GM12865 (cell line): ENCODE measurements around the gene RIOK3.

Source experiments
- DNase-seq: peaks from one replicate; pipeline ENCODE4 v3.0.0; 2010; ENCODE audit warnings: low read depth
- H3K4me3 ChIP-seq: 2 replicates; pipeline ENCODE4 v1.5.1; 2011; ENCODE audit warnings: mild to moderate bottlenecking, low read depth, low read length, control low read depth
- TF ChIP-seq, protein P1 (sequence below): IDR thresholded peaks from 2 replicates; pipeline ENCODE4 v1.5.1; 2011; ENCODE audit warnings: low read length, control low read depth, low read depth, inconsistent platforms; ENCODE audit not compliant: insufficient read depth; ENCODE audit errors: missing control alignments

RIOK3 gene, protein sequence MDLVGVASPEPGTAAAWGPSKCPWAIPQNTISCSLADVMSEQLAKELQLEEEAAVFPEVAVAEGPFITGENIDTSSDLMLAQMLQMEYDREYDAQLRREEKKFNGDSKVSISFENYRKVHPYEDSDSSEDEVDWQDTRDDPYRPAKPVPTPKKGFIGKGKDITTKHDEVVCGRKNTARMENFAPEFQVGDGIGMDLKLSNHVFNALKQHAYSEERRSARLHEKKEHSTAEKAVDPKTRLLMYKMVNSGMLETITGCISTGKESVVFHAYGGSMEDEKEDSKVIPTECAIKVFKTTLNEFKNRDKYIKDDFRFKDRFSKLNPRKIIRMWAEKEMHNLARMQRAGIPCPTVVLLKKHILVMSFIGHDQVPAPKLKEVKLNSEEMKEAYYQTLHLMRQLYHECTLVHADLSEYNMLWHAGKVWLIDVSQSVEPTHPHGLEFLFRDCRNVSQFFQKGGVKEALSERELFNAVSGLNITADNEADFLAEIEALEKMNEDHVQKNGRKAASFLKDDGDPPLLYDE

DNA sequence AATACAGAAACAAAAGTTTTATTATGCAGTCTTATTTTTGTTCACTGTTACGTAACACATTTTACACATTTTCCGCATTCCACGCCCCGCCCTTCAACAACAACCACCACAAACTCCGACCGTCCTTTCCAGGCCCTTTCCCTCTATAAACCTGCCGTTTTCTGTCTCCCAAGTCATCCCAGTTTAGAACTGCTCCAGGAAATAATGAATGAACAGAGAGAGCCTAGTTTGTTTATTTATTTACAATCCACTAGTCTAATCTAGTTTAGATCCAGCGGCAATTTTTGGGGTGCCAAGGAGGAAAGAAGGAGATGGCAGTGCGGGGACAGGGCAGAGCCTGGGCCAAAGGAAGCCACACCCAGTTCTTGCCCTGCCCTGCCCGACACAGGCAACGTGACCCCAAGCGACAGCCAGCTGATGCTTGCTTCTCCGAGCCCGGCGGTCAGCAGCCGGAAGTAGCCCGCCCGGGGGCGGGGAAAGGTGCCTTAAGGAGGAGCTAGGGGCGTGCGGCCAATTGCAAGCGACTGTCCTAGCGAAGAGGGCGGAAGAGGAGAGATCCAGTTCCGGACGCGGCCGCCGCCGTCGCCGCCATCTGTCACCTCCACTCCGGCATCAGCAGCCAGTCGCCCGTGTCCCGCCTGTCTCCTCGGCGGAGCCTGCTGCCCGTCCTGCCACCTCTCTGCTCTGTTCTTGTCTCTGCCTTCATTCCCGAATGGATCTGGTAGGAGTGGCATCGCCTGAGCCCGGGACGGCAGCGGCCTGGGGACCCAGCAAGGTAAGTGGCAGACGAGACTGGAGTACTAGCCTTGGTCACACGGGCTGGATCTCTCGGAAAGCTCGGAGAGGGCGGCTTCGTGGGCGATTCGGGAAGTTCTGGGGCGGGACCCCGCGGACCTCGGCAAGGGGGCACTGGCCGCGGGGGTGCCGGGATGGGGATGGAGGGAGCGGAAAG is at the start of gene RIOK3:
TSS of gene RIOK3 (plus strand) at position 560 of the 952 bp plus-strand sequence. CDS start at position 713, 153 bp downstream.
- TF ChIP-seq, protein P1, sequence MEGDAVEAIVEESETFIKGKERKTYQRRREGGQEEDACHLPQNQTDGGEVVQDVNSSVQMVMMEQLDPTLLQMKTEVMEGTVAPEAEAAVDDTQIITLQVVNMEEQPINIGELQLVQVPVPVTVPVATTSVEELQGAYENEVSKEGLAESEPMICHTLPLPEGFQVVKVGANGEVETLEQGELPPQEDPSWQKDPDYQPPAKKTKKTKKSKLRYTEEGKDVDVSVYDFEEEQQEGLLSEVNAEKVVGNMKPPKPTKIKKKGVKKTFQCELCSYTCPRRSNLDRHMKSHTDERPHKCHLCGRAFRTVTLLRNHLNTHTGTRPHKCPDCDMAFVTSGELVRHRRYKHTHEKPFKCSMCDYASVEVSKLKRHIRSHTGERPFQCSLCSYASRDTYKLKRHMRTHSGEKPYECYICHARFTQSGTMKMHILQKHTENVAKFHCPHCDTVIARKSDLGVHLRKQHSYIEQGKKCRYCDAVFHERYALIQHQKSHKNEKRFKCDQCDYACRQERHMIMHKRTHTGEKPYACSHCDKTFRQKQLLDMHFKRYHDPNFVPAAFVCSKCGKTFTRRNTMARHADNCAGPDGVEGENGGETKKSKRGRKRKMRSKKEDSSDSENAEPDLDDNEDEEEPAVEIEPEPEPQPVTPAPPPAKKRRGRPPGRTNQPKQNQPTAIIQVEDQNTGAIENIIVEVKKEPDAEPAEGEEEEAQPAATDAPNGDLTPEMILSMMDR: no peak
- peak; percentile 99 for DNase-seq
- peak within 1 kb of the TSS; percentile 95 for H3K4me3 ChIP-seq

DNA sequence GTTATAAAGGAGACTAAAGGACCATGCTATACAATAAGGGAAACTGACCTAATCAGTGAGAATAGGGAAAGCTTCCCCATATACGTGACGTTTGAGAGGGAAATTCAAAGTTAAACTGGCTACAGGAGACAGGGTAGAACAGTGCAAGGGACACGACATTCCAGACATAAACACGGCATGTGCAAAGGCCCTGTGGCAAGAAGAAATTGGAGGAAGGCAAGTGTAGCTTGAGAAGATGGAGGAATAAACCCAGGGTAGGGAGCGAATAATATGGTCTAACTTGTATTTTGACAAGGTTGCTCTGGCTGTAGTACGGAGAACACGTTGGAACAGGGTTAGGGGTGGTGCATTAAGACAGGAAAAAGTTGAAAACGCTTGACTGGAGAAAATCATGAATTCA is 49.8 kb upstream of the RIOK3 start:
- no peak overlapping the region for H3K4me3 ChIP-seq
- DNase-seq: no peak
- TF ChIP-seq, protein P1: no peak

DNA sequence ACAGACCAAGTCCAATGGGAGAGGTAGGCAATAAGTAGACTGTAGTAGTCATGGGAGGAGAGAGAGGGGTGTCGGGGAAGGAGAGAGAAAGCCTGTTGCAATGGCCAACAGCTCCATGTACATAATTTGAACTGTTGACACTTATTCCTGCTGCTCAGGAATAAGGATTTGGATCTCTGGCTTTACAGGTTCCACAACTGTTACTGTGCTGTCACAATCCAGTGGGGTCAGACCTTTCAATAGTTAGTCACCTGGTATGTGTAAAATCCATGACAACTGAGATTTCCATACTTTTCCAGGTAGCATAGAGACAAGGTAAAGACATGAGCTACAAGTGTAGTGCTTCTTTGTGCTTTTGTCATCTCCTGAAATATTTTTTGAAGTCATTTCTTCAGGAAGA is 47.5 kb upstream of the RIOK3 start:
- H3K4me3 ChIP-seq: no peak overlapping the region
- TF ChIP-seq, protein P1: no peak
- DNase-seq: no peak

DNA sequence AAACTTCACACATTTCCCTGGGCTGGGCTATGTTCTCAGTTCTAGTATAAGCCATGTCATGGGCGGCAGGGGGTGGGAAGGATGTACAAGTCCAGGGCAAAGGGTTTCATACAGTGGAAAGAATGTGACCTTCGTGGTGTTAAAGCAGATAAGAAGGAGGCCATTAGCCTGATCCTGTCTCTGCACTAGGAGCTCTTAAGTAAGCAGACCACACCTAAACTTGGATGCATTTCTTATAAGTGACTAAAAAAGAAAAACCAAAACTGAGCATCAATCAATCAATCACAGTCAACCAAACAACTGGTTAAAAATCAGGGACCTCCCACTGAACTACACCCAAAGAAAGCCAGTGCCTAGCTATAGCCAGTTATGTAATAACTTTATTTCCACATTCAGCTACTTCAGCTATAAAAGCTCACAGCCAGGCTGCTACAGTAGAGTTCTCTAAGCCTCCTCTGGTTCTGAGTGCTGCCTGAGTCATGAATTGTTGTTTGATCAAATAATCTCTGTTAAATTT is 46.8 kb upstream of the RIOK3 start:
- no peak for DNase-seq
- TF ChIP-seq, protein P1: no peak
- H3K4me3 ChIP-seq: no peak overlapping the region

DNA sequence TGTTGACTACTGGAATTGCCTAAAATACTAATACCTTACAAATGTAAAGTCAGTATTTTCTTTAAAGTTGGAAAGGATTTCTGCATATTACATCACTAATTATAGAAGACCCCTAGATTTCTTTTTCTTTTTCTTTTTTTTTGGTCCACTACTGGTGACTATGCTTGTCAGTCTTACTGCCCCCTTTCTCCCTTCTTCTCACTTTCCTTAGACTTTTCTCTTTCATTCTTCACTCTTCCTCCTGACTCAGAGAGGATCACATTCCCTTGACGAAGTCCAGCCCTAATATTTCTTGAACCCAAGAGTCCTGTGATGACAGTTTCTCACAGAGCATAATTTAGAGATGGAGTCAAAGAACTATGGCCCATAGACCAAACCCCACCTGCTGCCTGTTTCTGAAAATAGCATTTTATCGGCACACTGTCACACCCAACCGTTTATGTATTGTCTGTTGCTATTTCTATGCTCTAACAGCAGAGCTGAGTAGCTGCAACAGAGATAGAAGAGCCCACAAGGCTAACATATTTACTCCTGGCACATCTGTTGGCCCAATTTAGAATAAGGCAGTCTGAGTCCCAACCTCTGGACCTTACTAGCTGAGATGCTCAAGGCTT is 40.6 kb upstream of the RIOK3 start:
- no peak overlapping the region for H3K4me3 ChIP-seq
- DNase-seq: no peak
- TF ChIP-seq, protein P1: no peak

DNA sequence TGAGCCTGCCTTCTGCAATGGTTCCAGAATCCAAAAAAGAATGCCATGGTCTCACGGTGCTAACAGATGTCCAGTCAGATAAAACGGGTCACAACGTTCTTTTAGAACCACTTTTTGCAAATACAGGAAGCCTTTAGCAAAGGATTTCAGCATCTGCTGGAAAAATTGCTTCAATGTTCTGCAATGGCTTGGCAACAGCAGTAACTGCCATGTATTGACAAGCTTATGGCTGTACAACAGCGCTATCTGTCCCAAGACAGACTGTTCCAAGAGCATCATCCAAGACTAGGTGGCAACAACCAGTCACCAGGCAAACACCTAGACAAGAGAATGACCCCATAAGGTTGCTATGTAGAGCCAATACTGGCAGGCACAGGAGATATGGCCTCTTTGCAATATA is 37.6 kb upstream of the RIOK3 start:
- H3K4me3 ChIP-seq: no peak overlapping the region
- TF ChIP-seq, protein P1: no peak
- DNase-seq: no peak
